ENCODE data around the gene MATN1.

The MATN1 gene

DNA sequence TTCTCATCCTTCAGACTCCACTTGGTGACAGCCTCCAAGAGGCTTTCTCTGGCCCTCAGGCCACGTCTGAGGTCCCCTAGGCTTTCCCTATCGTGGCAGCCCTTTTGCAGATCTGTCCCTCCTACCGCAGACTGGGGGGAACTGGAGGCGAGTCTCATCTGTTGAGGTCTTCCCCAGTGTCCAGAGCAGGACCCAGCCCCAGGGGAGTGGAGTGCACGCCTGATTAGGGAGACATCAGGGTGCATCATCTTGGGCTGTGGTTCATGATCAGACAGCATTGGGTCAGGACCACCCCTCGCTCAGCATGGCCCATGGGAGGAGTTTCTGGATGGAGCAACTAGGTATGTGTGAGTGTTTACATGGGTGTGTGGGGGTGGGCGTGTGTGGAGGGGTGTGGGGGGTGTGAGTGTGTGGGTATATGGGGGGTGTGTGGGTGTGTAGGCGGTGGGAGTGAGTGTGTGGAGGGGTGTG lies 8.5 kb upstream of the MATN1 start:
- DNase-seq (ENCODE audit: low read depth in 3 of 3), result no peak

DNA sequence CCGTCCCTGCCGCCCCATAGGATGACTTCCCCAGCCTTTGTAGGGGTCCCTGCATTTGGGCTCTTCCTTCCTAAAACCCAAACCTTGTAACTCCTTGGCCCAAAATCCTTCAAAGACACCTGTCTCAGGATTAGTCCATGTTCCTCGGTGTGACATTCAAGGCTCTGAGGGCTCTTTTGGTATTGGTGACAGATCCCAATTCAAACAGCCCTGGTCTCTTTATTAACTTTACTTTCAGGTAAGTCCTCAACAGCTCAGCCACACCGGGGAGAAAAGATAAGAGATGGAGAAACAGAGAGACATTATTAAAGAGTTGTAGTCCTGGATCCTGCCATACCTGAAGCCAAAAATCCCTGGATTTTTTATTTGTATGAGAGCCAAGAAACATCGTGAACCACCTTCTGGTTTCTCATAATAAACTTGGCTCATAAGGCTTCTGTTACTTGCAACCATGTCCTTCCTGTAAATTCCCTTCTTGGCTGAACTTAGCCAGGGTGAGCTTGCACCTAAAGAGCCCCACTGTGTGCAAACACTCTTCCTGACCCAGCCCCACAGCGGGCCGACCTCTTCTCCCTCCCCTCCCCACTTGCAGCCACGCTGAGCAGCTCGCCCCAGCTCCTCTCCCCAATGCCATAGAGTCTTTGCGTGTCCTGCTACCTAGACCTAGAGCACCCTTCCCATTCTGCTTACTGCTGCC lies 7.9 kb upstream of the MATN1 start:
- DNase-seq (ENCODE audit: low read depth in 3 of 3), result no peak

- DNase-seq (ENCODE audit: low read depth in 3 of 3), result no peak
Observed at GRCh38 chr1:30730346-30731108, 7.1 kb upstream of the MATN1 start.

DNA sequence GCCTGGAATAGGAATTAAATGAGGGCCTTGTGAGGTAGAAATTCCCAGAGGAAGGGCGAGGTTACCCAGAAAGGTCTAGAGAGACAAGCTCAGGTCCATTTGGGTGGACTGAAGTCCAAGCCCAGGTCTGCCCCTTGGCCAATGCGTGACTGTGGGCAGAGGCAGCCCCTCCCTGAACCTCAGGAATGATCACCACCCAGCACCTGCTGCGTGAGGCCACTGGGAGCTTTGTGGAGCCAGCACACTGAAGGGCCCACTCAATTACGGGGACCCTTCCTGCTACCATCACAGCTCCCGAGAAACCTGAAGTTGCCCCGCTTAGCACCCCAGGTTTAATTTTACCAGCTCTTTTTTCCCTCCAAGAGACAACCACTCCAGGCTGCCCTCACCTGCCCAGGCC lies 6.5 kb upstream of the MATN1 start:
- DNase-seq (ENCODE audit: low read depth in 3 of 3), result no peak

- DNase-seq (ENCODE audit: low read depth in 3 of 3), result no peak
Observed at GRCh38 chr1:30728832-30729638, 5.7 kb upstream of the MATN1 start.

DNA sequence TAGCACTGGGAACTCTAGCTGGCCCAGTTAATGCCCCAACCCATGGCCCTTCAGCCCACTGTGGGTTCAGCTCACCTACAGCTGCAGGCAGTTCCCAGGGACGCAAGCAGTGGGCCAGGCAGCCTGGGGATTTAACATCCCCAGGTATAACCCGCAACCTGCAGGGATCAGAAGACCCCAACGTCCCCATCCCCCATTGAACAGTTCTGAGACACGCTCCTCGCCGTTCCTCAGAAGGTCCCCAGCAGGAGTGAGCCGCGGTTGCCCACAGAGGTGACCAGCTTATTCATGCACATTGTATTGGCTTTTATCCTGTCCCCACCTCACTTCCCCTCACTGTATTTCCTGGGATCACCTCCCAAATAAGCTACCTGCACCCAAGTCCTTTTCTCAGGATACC lies 5.0 kb upstream of the MATN1 start:
- DNase-seq (ENCODE audit: low read depth in 3 of 3), result no peak

DNA sequence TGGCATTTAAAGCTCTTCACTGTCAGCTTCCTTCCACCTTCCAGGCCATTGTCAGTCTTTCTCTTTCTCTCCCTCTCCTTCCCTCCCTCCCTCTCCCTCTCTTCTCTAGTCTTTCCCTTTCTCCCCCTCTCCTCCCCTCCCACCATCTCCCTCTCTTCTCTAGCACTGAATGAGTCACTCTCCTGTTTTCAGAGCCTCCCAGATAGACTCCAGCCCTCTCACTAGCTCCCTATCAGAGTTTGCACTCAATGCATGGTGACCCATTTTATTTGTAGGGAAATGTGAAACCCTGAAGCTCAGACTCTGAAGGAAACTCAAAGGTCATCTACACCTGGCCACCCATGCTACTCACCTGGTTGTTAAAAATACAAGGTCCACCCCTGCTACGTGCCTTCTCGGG lies 4.4 kb upstream of the MATN1 start:
- no peak for DNase-seq (ENCODE audit: low read depth in 3 of 3)

DNA sequence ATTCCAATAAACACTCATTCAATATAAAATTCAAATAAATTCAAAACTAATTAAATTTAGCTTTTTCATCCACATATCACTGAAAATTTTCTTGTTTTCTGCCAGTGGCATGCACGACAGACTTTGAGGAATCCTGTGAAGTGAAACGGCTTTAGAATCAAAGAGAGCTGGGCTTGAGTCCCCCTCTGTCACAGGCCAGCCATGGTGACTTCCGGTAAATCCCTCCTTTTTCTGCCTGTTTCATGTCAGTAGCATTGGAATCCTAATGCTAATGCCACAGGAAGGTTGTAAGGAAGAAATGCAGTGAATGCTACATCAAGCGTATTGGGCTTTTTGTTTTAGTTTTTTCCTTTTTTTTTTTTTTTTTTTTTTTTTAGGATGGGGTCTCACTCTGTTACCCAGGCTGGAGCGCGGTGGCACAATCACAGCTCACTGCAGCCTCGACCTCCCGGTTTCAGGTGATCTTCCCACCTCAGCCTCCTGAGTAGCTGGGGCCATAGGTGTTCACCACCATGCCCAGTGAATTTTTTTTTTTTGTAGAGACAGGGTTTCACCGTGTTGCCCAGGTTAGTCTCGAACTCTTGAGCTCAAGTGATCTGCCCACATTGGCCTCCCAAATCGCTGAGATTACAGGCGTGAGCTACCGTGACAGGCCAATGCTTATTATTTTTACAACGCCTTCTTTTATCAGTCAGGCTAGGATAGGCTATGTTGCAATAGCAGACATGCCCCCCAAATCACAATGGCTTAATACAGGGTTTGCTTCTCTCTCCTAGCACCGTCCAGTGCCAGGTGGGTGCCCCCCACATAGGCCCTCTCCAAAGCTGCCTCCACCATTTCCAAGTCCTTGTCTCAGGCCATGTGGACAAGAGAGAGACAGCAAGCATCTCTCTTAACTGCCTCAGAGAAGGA lies 3.6 kb upstream of the MATN1 start:
- no peak for DNase-seq (ENCODE audit: low read depth in 3 of 3)

GRCh38 chr1:30726236-30726635 lies 2.9 kb upstream of the MATN1 start:
- no peak for DNase-seq (ENCODE audit: low read depth in 3 of 3)

- no peak for DNase-seq (ENCODE audit: low read depth in 3 of 3)
Observed at GRCh38 chr1:30725450-30726095, 2.2 kb upstream of the MATN1 start.

DNA sequence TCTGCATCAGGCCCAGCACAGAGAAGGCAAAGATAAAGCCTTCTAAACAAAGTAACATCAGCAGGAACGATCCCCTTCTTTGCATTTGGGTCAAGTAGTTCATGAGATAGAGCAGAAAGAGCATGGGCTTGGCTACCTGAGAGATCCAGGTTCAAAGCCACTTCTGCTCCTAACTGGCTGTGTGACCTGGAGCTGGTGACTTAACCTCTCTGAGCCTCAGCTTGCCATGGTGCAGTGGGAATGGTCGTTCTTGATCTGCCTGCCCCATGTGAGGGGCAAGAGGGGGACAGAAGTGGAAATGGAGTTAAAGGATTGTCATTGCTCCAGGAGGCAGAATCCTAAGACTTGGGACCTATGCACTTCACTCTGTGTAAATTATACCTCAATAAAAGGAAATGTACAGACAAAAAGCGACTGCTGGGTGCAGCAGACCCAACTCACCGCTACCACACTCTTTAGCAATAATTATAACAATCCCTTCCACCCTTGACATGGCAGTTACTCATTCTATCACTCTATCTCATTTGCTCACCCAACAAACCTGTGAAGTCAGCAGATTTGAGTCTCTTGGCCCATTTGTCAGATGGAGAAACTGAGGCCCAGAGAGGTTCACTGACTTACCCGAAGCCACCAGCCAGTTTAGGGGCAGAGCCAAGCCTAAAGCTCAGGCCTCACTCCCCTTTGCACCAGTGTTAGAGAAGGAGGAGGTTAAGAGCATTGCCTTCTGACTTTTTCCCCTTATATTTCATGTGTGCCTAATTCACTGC lies 1.5 kb upstream of the MATN1 start:
- DNase-seq (ENCODE audit: low read depth in 3 of 3), result no peak

DNA sequence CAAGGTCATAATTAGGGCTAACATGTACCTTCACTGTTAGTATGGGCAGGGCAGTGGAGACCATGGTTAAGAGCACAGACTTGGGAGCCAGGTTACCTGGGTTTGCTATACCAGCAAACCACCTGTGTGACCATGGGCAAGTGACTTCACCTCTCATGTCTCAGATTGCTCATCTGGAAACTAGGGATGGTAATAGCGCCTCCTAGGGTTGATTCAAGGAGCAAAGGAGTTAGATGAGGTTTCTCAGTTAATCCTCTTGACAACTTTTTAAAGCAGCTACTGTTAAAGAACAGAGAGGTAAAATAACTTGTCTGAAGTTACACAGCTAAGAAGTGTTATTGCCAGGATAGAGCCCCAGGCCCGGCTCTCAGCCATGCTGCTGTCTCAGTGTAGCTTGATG lies 790 bp upstream of the MATN1 start:
- DNase-seq (ENCODE audit: low read depth in 3 of 3), result no peak

GRCh38 chr1:30721812-30722537 lies 1.4 kb downstream of the MATN1 start:
- no peak for DNase-seq (ENCODE audit: low read depth in 3 of 3)

- no peak for DNase-seq (ENCODE audit: low read depth in 3 of 3)
Observed at GRCh38 chr1:30721341-30721793, 2.0 kb downstream of the MATN1 start.

- no peak for DNase-seq (ENCODE audit: low read depth in 3 of 3)
Observed at GRCh38 chr1:30720271-30721223, 2.8 kb downstream of the MATN1 start.

- no peak for DNase-seq (ENCODE audit: low read depth in 3 of 3)
Observed at GRCh38 chr1:30719406-30720270, 3.7 kb downstream of the MATN1 start.

Measured in stimulated activated CD4-positive, alpha-beta T cell treated with anti-CD3 and anti-CD28 coated beads, TNF-alpha, amount 100 ng/mL, for 24 hours (primary cell).